ENCODE data around the gene UST. TPM values are rescaled to one million over a fixed set of nuclear protein-coding genes. Genes with fewer than 3 reads are reported as not detected.

Gene UST
- total and polyA plus RNA-seq, 8 donors, result 3.7 to 20.9 (median 8.6) TPM

GRCh38 chr6:149052350-149053106 lies 305.7 kb downstream of the UST start:
- 86 to 90% methylated on average over 6 of the region's 6 CpGs for WGBS, 2 donors
- no peak for TF ChIP-seq CTCF (IDR thresholded peaks at IDR 0.05)
- Histone ChIP-seq H3K9me3 (no peaks in the 10 kb centered on the region), H3K27me3 (no peaks in the 10 kb centered on the region), H3K27ac (no peak overlapping the region), H3K4me1 (peaks cover 28 to 40% (median 34%) of the 10 kb centered on the region in 3 donors), H3K36me3 (no peaks in the 10 kb centered on the region), H3K4me3 (no peak overlapping the region)
- FAIRE-seq, result no peak
- DNase-seq, result no peak
- intact Hi-C loops (cut with DNase I), result no loop called here
- no peak for ATAC-seq

- H3K27me3 ChIP-seq, result no peaks in the 10 kb centered on the region
- intact Hi-C loops (cut with DNase I), result no loop called here
- FAIRE-seq (no peak), DNase-seq (peak in 5 of 6 donors; percentile 66 to 87 (median 77)), ATAC-seq (peak; percentile 88 to 94 (median 90))
- H3K9me3 ChIP-seq, result no peaks in the 10 kb centered on the region
- H3K27ac ChIP-seq, result peak overlapping the region in 3 of 4 donors; percentile 18 to 56 (median 34)
- no peak overlapping the region for H3K4me3 ChIP-seq
- 52 to 54% methylated on average over 4 of the region's 4 CpGs for WGBS, 2 donors
- peaks cover 32 to 52% (median 38%) of the 10 kb centered on the region in 3 donors for H3K4me1 ChIP-seq
- no peak for TF ChIP-seq CTCF (IDR thresholded peaks at IDR 0.05)
- no peaks in the 10 kb centered on the region for H3K36me3 ChIP-seq
Observed at GRCh38 chr6:149053848-149054558, 307.2 kb downstream of the UST start.

- Histone ChIP-seq H3K4me1 (peaks cover 32 to 52% (median 45%) of the 10 kb centered on the region in 3 donors), H3K9me3 (no peaks in the 10 kb centered on the region), H3K27ac (peak overlapping the region in 3 of 4 donors; percentile 18 to 56 (median 34)), H3K27me3 (no peaks in the 10 kb centered on the region), H3K36me3 (no peaks in the 10 kb centered on the region), H3K4me3 (no peak overlapping the region)
- TF ChIP-seq CTCF (IDR thresholded peaks at IDR 0.05), result no peak
- ATAC-seq (peak; percentile 66 to 78 (median 70)), DNase-seq (no peak), FAIRE-seq (no peak)
- intact Hi-C loops (cut with DNase I), result no loop called here
- WGBS, 2 donors, result 14 to 21% methylated on average over 8 of the region's 8 CpGs
Observed at GRCh38 chr6:149054559-149055194, 307.8 kb downstream of the UST start.

- no peaks in the 10 kb centered on the region for H3K27me3 ChIP-seq
- WGBS, 2 donors, result 28 to 30% methylated on average over 5 of the region's 5 CpGs
- ATAC-seq (no peak), FAIRE-seq (no peak), DNase-seq (no peak)
- peak overlapping the region in 2 of 4 donors; percentile 34 to 56 for H3K27ac ChIP-seq
- H3K4me3 ChIP-seq, result no peak overlapping the region
- H3K9me3 ChIP-seq, result no peaks in the 10 kb centered on the region
- TF ChIP-seq CTCF (IDR thresholded peaks at IDR 0.05), result no peak
- no peaks in the 10 kb centered on the region for H3K36me3 ChIP-seq
- peaks cover 32 to 53% (median 52%) of the 10 kb centered on the region in 3 donors for H3K4me1 ChIP-seq
- intact Hi-C loops (cut with DNase I), result no loop called here
Observed at GRCh38 chr6:149055195-149055899, 308.5 kb downstream of the UST start.
